ENCODE measurements around the gene XRCC4.

DNA sequence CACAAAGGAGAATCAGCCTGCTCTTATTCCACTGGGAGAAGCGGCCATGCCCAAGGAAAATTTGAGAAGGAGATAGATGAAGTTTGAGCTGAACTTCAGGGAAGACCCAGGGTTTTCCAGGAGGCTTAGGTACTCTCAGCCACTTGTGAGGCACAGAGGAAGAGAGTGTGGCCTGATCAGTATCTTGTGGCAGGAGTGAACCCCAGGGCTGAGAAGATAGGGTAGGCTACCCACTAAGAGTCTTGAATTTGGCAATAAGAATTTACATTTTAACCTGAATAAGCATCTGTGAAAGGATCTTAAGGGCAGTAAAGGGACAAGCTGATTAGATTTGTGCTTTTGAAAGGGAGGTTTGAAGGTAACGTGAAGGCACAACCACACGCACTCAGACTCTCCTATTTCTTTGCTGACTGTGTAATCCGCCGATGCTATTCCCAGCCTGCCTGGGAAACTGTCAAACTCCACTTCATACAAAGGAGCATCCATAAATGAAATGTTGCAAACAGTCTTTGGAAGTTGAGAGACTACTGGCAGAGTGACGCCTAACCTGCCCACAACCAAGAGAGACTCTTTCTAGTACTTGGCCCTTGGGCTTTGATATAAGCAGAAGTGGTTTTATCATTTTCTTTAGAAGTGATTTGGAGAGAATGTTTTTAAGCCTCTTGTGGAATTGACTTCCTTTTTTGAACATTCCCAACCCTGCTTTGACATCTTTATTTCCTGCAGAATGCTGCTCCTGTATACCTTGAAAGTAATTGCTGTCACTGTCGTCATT is 286.0 kb downstream of the XRCC4 start:
- TF ChIP-seq, protein P1, sequence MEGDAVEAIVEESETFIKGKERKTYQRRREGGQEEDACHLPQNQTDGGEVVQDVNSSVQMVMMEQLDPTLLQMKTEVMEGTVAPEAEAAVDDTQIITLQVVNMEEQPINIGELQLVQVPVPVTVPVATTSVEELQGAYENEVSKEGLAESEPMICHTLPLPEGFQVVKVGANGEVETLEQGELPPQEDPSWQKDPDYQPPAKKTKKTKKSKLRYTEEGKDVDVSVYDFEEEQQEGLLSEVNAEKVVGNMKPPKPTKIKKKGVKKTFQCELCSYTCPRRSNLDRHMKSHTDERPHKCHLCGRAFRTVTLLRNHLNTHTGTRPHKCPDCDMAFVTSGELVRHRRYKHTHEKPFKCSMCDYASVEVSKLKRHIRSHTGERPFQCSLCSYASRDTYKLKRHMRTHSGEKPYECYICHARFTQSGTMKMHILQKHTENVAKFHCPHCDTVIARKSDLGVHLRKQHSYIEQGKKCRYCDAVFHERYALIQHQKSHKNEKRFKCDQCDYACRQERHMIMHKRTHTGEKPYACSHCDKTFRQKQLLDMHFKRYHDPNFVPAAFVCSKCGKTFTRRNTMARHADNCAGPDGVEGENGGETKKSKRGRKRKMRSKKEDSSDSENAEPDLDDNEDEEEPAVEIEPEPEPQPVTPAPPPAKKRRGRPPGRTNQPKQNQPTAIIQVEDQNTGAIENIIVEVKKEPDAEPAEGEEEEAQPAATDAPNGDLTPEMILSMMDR (tag by site-specific recombination; IDR thresholded peaks at IDR 0.05) = no peak
- TF ChIP-seq BCL11A (tag by site-specific recombination; IDR thresholded peaks at IDR 0.05; ENCODE audit: low read depth) = no peak
- no peak for TF ChIP-seq ZNF473 (tag by site-specific recombination; IDR thresholded peaks at IDR 0.05)
- TF ChIP-seq ZIC2 (tag by site-specific recombination; IDR thresholded peaks at IDR 0.05) = no peak
